K562 (cell line): ENCODE measurements around the gene SLC6A13. TPM values are rescaled to one million over a fixed set of nuclear protein-coding genes. Genes with fewer than 3 reads are reported as not detected.

Experiments
- CREBBP ChIP-seq: IDR thresholded peaks from one replicate; pipeline ENCODE4 v1.6.1; 2012; ENCODE audit warnings: low read depth, mild to moderate bottlenecking, control low read depth, inconsistent platforms, low read length
- MYBL2 ChIP-seq, 2 experiments: fragments of 450-650 bp in 1 of 2; sonication (generic) in 1 of 2; formaldehyde crosslinking in 1 of 2; IDR thresholded peaks; 2 replicates each; pipeline versions ENCODE4 v1.6.1 to v1.8.1; 2017 to 2022; ENCODE audit warnings: borderline replicate concordance in 1 of 2, inconsistent platforms in 1 of 2, low read depth in 1 of 2, mild to moderate bottlenecking in 1 of 2, missing genetic modification reagents in 1 of 2, moderate library complexity in 1 of 2
- NR2C1 ChIP-seq, 2 experiments: fragments of 450-650 bp; IDR thresholded peaks; 2 replicates each; pipeline ENCODE4 v1.6.1; 2017; ENCODE audit warnings: mild to moderate bottlenecking in 2 of 2, antibody characterized with exemption in 1 of 2, inconsistent platforms in 1 of 2, missing compliant biosample characterization in 1 of 2, missing genetic modification characterization in 1 of 2
- RFX7 ChIP-seq: fragments of 250-450 bp; sonication (Bioruptor Pico); IDR thresholded peaks from 2 replicates; pipeline ENCODE4 v1.5.1; 2021; ENCODE audit warnings: mild to moderate bottlenecking
- polyA plus RNA-seq, 8 experiments: library from polyadenylated mRNA; depleted of rRNA in 4 of 8; stranded (reverse) in 5 of 8; unstranded in 3 of 8; fragments of >200 nt; fragmentation: Nextera tagmentation in 2 of 8; fragmentation: Illumina TruSeq in 1 of 8; extraction: Ambion mirVana in 2 of 8; extraction: Trizol in 1 of 8; gene quantifications; 2 replicates each; pipeline versions ENCODE4 v1.2.1 to v1.2.3, GENCODE V29; 2011 to 2014; ENCODE audit warnings: inconsistent platforms in 1 of 8, missing spikeins in 1 of 8
- total RNA-seq, 7 experiments: library from RNA; depleted of rRNA in 6 of 7; stranded (reverse); fragments of >200 nt in 6 of 7; fragmentation: Illumina TruSeq in 2 of 7; extraction: Trizol in 2 of 7; gene quantifications; 2 replicates each; pipeline versions ENCODE4 v1.2.1 to v1.2.3, GENCODE V29; 2011 to 2021; ENCODE audit warnings: low replicate concordance in 1 of 7
- TF ChIP-seq, protein P1 (sequence below): fragments of 200-800 bp; sonication (Bioruptor generic); IDR thresholded peaks from 2 replicates; pipeline ENCODE4 v1.6.1; 2017; ENCODE audit warnings: missing genetic modification characterization, missing compliant biosample characterization
- TF ChIP-seq, protein P2 (sequence below): fragments of 250-450 bp; sonication (Bioruptor Pico); IDR thresholded peaks from 2 replicates; pipeline ENCODE4 v1.4.0; 2020; ENCODE audit warnings: mild to moderate bottlenecking, moderate library complexity, borderline replicate concordance

The SLC6A13 gene
- total and polyA plus RNA-seq, 9 of the 15 experiments (the other 6 are each of a cell fraction or from before 2014, with no cell fraction given), result 0.06 to 0.33 (median 0.22) TPM; not detected in 4

DNA sequence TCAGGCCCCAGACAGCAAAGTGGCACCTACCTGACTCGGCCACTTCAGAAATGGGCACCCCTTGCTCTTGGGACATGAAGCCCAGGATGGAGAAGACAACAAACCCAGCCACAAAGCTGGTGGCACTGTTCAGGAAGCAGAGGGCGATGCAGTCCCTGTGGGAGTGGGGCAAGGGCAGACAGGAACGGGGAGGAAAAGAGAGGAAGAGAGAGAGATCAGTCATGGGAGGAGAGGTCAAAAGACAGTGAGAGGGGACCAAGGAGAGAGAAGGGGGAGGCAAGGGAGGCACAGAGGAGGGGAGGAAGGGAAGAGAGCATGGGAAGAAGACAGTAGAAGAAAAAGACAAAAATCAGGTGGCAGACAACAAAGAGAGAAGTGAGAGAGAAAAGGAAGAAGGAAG is 65.3 kb downstream of the SLC6A13 start (continued):
- TF ChIP-seq, protein P1, sequence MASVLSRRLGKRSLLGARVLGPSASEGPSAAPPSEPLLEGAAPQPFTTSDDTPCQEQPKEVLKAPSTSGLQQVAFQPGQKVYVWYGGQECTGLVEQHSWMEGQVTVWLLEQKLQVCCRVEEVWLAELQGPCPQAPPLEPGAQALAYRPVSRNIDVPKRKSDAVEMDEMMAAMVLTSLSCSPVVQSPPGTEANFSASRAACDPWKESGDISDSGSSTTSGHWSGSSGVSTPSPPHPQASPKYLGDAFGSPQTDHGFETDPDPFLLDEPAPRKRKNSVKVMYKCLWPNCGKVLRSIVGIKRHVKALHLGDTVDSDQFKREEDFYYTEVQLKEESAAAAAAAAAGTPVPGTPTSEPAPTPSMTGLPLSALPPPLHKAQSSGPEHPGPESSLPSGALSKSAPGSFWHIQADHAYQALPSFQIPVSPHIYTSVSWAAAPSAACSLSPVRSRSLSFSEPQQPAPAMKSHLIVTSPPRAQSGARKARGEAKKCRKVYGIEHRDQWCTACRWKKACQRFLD (CRISPR knock-in tag), result no peak
- TF ChIP-seq, protein P2, sequence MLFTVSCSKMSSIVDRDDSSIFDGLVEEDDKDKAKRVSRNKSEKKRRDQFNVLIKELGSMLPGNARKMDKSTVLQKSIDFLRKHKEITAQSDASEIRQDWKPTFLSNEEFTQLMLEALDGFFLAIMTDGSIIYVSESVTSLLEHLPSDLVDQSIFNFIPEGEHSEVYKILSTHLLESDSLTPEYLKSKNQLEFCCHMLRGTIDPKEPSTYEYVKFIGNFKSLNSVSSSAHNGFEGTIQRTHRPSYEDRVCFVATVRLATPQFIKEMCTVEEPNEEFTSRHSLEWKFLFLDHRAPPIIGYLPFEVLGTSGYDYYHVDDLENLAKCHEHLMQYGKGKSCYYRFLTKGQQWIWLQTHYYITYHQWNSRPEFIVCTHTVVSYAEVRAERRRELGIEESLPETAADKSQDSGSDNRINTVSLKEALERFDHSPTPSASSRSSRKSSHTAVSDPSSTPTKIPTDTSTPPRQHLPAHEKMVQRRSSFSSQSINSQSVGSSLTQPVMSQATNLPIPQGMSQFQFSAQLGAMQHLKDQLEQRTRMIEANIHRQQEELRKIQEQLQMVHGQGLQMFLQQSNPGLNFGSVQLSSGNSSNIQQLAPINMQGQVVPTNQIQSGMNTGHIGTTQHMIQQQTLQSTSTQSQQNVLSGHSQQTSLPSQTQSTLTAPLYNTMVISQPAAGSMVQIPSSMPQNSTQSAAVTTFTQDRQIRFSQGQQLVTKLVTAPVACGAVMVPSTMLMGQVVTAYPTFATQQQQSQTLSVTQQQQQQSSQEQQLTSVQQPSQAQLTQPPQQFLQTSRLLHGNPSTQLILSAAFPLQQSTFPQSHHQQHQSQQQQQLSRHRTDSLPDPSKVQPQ (CRISPR knock-in tag), result no peak
- TF ChIP-seq CREBBP, result no peak
- TF ChIP-seq MYBL2 (IDR thresholded peaks at IDR 0.05; ENCODE audit: low read depth), result no peak
- TF ChIP-seq MYBL2 (CRISPR knock-in tag; IDR thresholded peaks at IDR 0.05; ENCODE audit: borderline replicate concordance), result no peak
- TF ChIP-seq RFX7 (CRISPR knock-in tag), result no peak
- TF ChIP-seq NR2C1 (IDR thresholded peaks at IDR 0.05), result no peak
- no peak for TF ChIP-seq NR2C1 (tag; IDR thresholded peaks at IDR 0.05)
